ENCODE measurements around the gene TIAM1. TPM values are rescaled to one million over a fixed set of nuclear protein-coding genes. Genes with fewer than 3 reads are reported as not detected.
A peak's percentile ranks its signal among the peaks of the same experiment; 100 is the strongest.

The TIAM1 gene
- total RNA-seq, 1 donor, result 16.3 TPM

- Histone ChIP-seq H3K4me1 (ENCODE audit: insufficient read depth, low read length) (no peaks in the 10 kb centered on the region), H3K4me3 (ENCODE audit: insufficient read depth, low read length) (no peak overlapping the region), H3K36me3 (ENCODE audit: insufficient read depth, low read length) (no peaks in the 10 kb centered on the region), H3K27ac (ENCODE audit: low read depth, low read length) (no peak overlapping the region), H4K20me1 (ENCODE audit: insufficient read depth, low read length) (no peaks in the 10 kb centered on the region), H3K9me3 (ENCODE audit: low read depth, low read length) (no peaks in the 10 kb centered on the region), H3K4me2 (ENCODE audit: insufficient read depth, low read length) (no peak overlapping the region), H3K79me2 (ENCODE audit: insufficient read depth, low read length) (no peaks in the 10 kb centered on the region), H3K27me3 (ENCODE audit: insufficient read depth, low read length) (no peaks in the 10 kb centered on the region), H2AFZ (ENCODE audit: low read length) (no peak overlapping the region)
- DNase-seq (ENCODE audit: insufficient read length, low spot score, missing footprints), result peak; percentile 88
- TF ChIP-seq CTCF (IDR thresholded peaks at IDR 0.05; ENCODE audit: extremely low read depth, low read depth, low read length), result peak; percentile 63
Measured at GRCh38 chr21:31180256-31181081, 163.6 kb downstream of the TIAM1 start.

- Histone ChIP-seq H4K20me1 (ENCODE audit: insufficient read depth, low read length) (no peaks in the 10 kb centered on the region), H3K4me1 (ENCODE audit: insufficient read depth, low read length) (no peaks in the 10 kb centered on the region), H3K9me3 (ENCODE audit: low read depth, low read length) (no peaks in the 10 kb centered on the region), H3K79me2 (ENCODE audit: insufficient read depth, low read length) (no peaks in the 10 kb centered on the region), H3K27ac (ENCODE audit: low read depth, low read length) (no peak overlapping the region), H3K27me3 (ENCODE audit: insufficient read depth, low read length) (no peaks in the 10 kb centered on the region), H3K4me2 (ENCODE audit: insufficient read depth, low read length) (no peak overlapping the region), H3K36me3 (ENCODE audit: insufficient read depth, low read length) (no peaks in the 10 kb centered on the region), H3K4me3 (ENCODE audit: insufficient read depth, low read length) (no peak overlapping the region), H2AFZ (ENCODE audit: low read length) (no peak overlapping the region)
- peak; percentile 73 for DNase-seq (ENCODE audit: insufficient read length, low spot score, missing footprints)
- TF ChIP-seq CTCF (IDR thresholded peaks at IDR 0.05; ENCODE audit: extremely low read depth, low read depth, low read length), result no peak
Measured at GRCh38 chr21:31176725-31177124, 167.3 kb downstream of the TIAM1 start.

GRCh38 chr21:31176080-31176551, 167.9 kb downstream of the TIAM1 start:
- no peak overlapping the region for H2AFZ ChIP-seq (ENCODE audit: low read length)
- no peaks in the 10 kb centered on the region for H3K9me3 ChIP-seq (ENCODE audit: low read depth, low read length)
- no peak for DNase-seq (ENCODE audit: insufficient read length, low spot score, missing footprints)
- H3K27ac ChIP-seq (ENCODE audit: low read depth, low read length), result no peak overlapping the region
- H3K79me2 ChIP-seq (ENCODE audit: insufficient read depth, low read length), result no peaks in the 10 kb centered on the region
- no peaks in the 10 kb centered on the region for H3K36me3 ChIP-seq (ENCODE audit: insufficient read depth, low read length)
- TF ChIP-seq CTCF (IDR thresholded peaks at IDR 0.05; ENCODE audit: extremely low read depth, low read depth, low read length), result no peak
- H3K4me2 ChIP-seq (ENCODE audit: insufficient read depth, low read length), result no peak overlapping the region
- H4K20me1 ChIP-seq (ENCODE audit: insufficient read depth, low read length), result no peaks in the 10 kb centered on the region
- no peak overlapping the region for H3K4me3 ChIP-seq (ENCODE audit: insufficient read depth, low read length)
- H3K27me3 ChIP-seq (ENCODE audit: insufficient read depth, low read length), result no peaks in the 10 kb centered on the region
- no peaks in the 10 kb centered on the region for H3K4me1 ChIP-seq (ENCODE audit: insufficient read depth, low read length)

GRCh38 chr21:31173881-31174555, 170.0 kb downstream of the TIAM1 start:
- no peaks in the 10 kb centered on the region for H3K9me3 ChIP-seq (ENCODE audit: low read depth, low read length)
- H3K27me3 ChIP-seq (ENCODE audit: insufficient read depth, low read length), result no peaks in the 10 kb centered on the region
- no peak overlapping the region for H3K4me2 ChIP-seq (ENCODE audit: insufficient read depth, low read length)
- no peaks in the 10 kb centered on the region for H4K20me1 ChIP-seq (ENCODE audit: insufficient read depth, low read length)
- H3K79me2 ChIP-seq (ENCODE audit: insufficient read depth, low read length), result no peaks in the 10 kb centered on the region
- TF ChIP-seq CTCF (IDR thresholded peaks at IDR 0.05; ENCODE audit: extremely low read depth, low read depth, low read length), result no peak
- no peak overlapping the region for H3K27ac ChIP-seq (ENCODE audit: low read depth, low read length)
- no peaks in the 10 kb centered on the region for H3K36me3 ChIP-seq (ENCODE audit: insufficient read depth, low read length)
- H2AFZ ChIP-seq (ENCODE audit: low read length), result peak overlapping the region; percentile 77
- no peaks in the 10 kb centered on the region for H3K4me1 ChIP-seq (ENCODE audit: insufficient read depth, low read length)
- H3K4me3 ChIP-seq (ENCODE audit: insufficient read depth, low read length), result no peak overlapping the region
- DNase-seq (ENCODE audit: insufficient read length, low spot score, missing footprints), result no peak
